COLO668 (cell line): ENCODE measurements around the gene STEAP1.
"Not testable (repeated sequence)": the region's sequence is repeated elsewhere in the genome, so short reads cannot be mapped to it uniquely, and the experiment has no call there.

ENCODE experiments used
- DNase-seq: peaks from one replicate; lab custom pipeline; 2025; ENCODE audit not compliant: unreplicated experiment; lab: John Stamatoyannopoulos, UW

The STEAP1 gene

GRCh38 chr7:90153943-90154771 is at the start of gene STEAP1:
STEAP1 (plus strand) TSS chr7:90154469; CDS start chr7:90159789, 5,320 bp downstream.
- DNase-seq = peak; percentile 82

- not testable (repeated sequence) for DNase-seq
Measured at GRCh38 chr7:90114972-90115371, 39.3 kb upstream of the STEAP1 start.

GRCh38 chr7:90118551-90119177 is 35.6 kb upstream of the STEAP1 start:
- DNase-seq = not testable (repeated sequence)

GRCh38 chr7:90119178-90119971 is 34.9 kb upstream of the STEAP1 start:
- DNase-seq = peak; percentile 28

- DNase-seq = not testable (repeated sequence)
Measured at GRCh38 chr7:90120205-90120604, 34.1 kb upstream of the STEAP1 start.

- DNase-seq = not testable (repeated sequence)
Measured at GRCh38 chr7:90131746-90132145, 22.5 kb upstream of the STEAP1 start.

- not testable (repeated sequence) for DNase-seq
Measured at GRCh38 chr7:90147079-90147960, 6.9 kb upstream of the STEAP1 start.

GRCh38 chr7:90149428-90149827 is 4.8 kb upstream of the STEAP1 start:
- DNase-seq = not testable (repeated sequence)

- not testable (repeated sequence) for DNase-seq
Measured at GRCh38 chr7:90151884-90152283, 2.4 kb upstream of the STEAP1 start.

GRCh38 chr7:90152642-90153253 is 1.5 kb upstream of the STEAP1 start:
- DNase-seq = peak; percentile 5

GRCh38 chr7:90155206-90155605 is 937 bp downstream of the STEAP1 start:
- no peak for DNase-seq

GRCh38 chr7:90157331-90157730 is 3.1 kb downstream of the STEAP1 start:
- DNase-seq = not testable (repeated sequence)

- not testable (repeated sequence) for DNase-seq
Measured at GRCh38 chr7:90157761-90158350, 3.6 kb downstream of the STEAP1 start.

- no peak for DNase-seq
Measured at GRCh38 chr7:90163534-90163933, 9.3 kb downstream of the STEAP1 start.

GRCh38 chr7:90165724-90166123 is 11.5 kb downstream of the STEAP1 start:
- DNase-seq = no peak

- no peak for DNase-seq
Measured at GRCh38 chr7:90166153-90166552, 11.9 kb downstream of the STEAP1 start.

GRCh38 chr7:90167361-90167760 is 13.1 kb downstream of the STEAP1 start:
- no peak for DNase-seq

- no peak for DNase-seq
Measured at GRCh38 chr7:90169891-90170290, 15.6 kb downstream of the STEAP1 start.

GRCh38 chr7:90172121-90172520 is 17.9 kb downstream of the STEAP1 start:
- no peak for DNase-seq

- no peak for DNase-seq
Measured at GRCh38 chr7:90172624-90173023, 18.4 kb downstream of the STEAP1 start.
